Measurements from ENCODE around the gene ZNF611. TPM values are rescaled to one million over a fixed set of nuclear protein-coding genes. Genes with fewer than 3 reads are reported as not detected.
"Not testable (repeated sequence)": the region's sequence is repeated elsewhere in the genome, so short reads cannot be mapped to it uniquely, and the experiment has no call there.

ZNF611 gene
- total RNA-seq, 2 donors from 2014 or later = 15.0 to 17.1 TPM

GRCh38 chr19:52722062-52723003, 12.5 kb downstream of the ZNF611 start:
- intact Hi-C loops (cut with DNase I) = no loop called here
- no peak for DNase-seq (ENCODE audit: low spot score)

GRCh38 chr19:52720541-52720940, 14.3 kb downstream of the ZNF611 start:
- intact Hi-C loops (cut with DNase I); DNase-seq (ENCODE audit: low spot score): not testable (repeated sequence)

GRCh38 chr19:52716522-52716921, 18.3 kb downstream of the ZNF611 start:
- intact Hi-C loops (cut with DNase I) = no loop called here

GRCh38 chr19:52715902-52716301, 18.9 kb downstream of the ZNF611 start:
- intact Hi-C loops (cut with DNase I); DNase-seq (ENCODE audit: low spot score): not testable (repeated sequence)

More at GRCh38 chr19:52716522-52716921, 18.3 kb downstream of the ZNF611 start:
- no peak for DNase-seq (ENCODE audit: low spot score)

- intact Hi-C loops (cut with DNase I); DNase-seq (ENCODE audit: low spot score): not testable (repeated sequence)
These were observed 19.5 kb downstream of the ZNF611 start for GRCh38 chr19:52715330-52715729.

GRCh38 chr19:52713051-52713450, 21.8 kb downstream of the ZNF611 start:
- intact Hi-C loops (cut with DNase I); DNase-seq (ENCODE audit: low spot score): not testable (repeated sequence)

- intact Hi-C loops (cut with DNase I); DNase-seq (ENCODE audit: low spot score): not testable (repeated sequence)
These were observed 23.2 kb downstream of the ZNF611 start for GRCh38 chr19:52711661-52712060.

GRCh38 chr19:52710538-52710937, 24.3 kb downstream of the ZNF611 start:
- DNase-seq (ENCODE audit: low spot score) = no peak
- intact Hi-C loops (cut with DNase I) = no loop called here

GRCh38 chr19:52705615-52706014, 29.2 kb downstream of the ZNF611 start:
- DNase-seq (ENCODE audit: low spot score); intact Hi-C loops (cut with DNase I): not testable (repeated sequence)

- DNase-seq (ENCODE audit: low spot score) = no peak
- intact Hi-C loops (cut with DNase I) = no loop called here
These were observed 30.9 kb downstream of the ZNF611 start for GRCh38 chr19:52703917-52704316.

GRCh38 chr19:52700673-52701072, 34.2 kb downstream of the ZNF611 start:
- intact Hi-C loops (cut with DNase I) = no loop called here
- DNase-seq (ENCODE audit: low spot score) = no peak

- DNase-seq (ENCODE audit: low spot score); intact Hi-C loops (cut with DNase I): not testable (repeated sequence)
These were observed 35.3 kb downstream of the ZNF611 start for GRCh38 chr19:52699555-52699954.

GRCh38 chr19:52695996-52696395, 38.8 kb downstream of the ZNF611 start:
- intact Hi-C loops (cut with DNase I) = no loop called here
- DNase-seq (ENCODE audit: low spot score) = no peak

- no peak for DNase-seq (ENCODE audit: low spot score)
- intact Hi-C loops (cut with DNase I) = no loop called here
These were observed 39.9 kb downstream of the ZNF611 start for GRCh38 chr19:52694921-52695320.

- DNase-seq (ENCODE audit: low spot score); intact Hi-C loops (cut with DNase I): not testable (repeated sequence)
These were observed 40.6 kb downstream of the ZNF611 start for GRCh38 chr19:52694281-52694680.

- intact Hi-C loops (cut with DNase I) = no loop called here
- no peak for DNase-seq (ENCODE audit: low spot score)
These were observed 42.3 kb downstream of the ZNF611 start for GRCh38 chr19:52692431-52693008.

GRCh38 chr19:52691737-52692136, 43.1 kb downstream of the ZNF611 start:
- no peak for DNase-seq (ENCODE audit: low spot score)
- intact Hi-C loops (cut with DNase I) = no loop called here

GRCh38 chr19:52691215-52691610, 43.6 kb downstream of the ZNF611 start:
- intact Hi-C loops (cut with DNase I) = no loop called here
- DNase-seq (ENCODE audit: low spot score) = no peak

GRCh38 chr19:52690369-52691214, 44.3 kb downstream of the ZNF611 start:
- intact Hi-C loops (cut with DNase I) = no loop called here

More at GRCh38 chr19:52690369-52691214, 44.3 kb downstream of the ZNF611 start:
- DNase-seq (ENCODE audit: low spot score) = peak; percentile 98
